ENCODE data around the gene CIAPIN1. TPM values are rescaled to one million over a fixed set of nuclear protein-coding genes. Genes with fewer than 3 reads are reported as not detected.
A peak's percentile ranks its signal among the peaks of the same experiment; 100 is the strongest.

CIAPIN1 gene
- 114 and 134 TPM in 2 replicates for total RNA-seq (2014; rRNA removed; shearing (Covaris generic))

DNA sequence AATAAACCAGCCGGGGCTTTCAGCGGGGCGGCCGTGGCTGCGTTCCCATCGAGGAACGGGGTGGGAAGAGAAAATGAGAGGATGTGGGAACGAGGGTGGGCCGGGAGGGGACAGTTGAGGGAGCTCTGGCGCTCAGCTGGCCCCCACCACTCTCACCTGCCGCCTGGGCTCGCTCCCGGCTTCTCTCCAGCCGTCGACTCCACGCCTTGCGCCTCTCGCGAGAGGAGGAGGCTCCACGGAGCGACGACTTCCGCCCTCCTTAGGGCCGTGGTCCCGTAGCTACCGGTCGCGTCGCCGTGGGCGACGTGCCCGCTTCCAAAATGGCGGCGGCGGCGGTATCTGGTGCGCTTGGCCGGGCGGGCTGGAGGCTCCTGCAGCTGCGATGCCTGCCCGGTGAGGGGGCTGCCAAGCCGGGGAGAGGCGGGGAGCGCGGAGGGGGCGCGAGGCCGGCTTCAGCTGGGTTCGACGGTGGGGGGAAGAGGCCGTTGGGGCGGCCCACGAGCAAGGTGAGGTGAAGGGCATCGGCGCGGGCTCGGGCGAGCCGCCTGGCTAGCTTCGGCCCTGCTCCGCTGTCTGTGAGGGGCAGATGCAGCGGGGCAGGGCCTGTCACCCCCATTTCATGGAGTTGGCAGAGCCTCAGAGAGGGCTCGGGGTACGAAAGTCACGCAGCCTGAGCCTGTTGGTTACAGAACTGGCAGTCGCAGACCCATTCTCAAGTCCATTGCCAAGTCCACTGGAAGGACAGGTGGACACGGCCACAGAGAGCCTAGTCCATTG is at the start of gene CIAPIN1, which contains the start of gene COQ9:
CIAPIN1 (minus strand) TSS at position 200 of the 777 bp plus-strand sequence. CDS start 6,457 bp downstream, outside the sequence.
COQ9 (plus strand) TSS at position 294 of the 777 bp plus-strand sequence; CDS start at position 321, 27 bp downstream.
- peak; percentile 96 for DNase-seq
- peaks cover 3% of the 10 kb centered on the region for H3K36me3 ChIP-seq (replicated peaks; ENCODE audit: control insufficient read depth, insufficient read depth, low read length)

DNA sequence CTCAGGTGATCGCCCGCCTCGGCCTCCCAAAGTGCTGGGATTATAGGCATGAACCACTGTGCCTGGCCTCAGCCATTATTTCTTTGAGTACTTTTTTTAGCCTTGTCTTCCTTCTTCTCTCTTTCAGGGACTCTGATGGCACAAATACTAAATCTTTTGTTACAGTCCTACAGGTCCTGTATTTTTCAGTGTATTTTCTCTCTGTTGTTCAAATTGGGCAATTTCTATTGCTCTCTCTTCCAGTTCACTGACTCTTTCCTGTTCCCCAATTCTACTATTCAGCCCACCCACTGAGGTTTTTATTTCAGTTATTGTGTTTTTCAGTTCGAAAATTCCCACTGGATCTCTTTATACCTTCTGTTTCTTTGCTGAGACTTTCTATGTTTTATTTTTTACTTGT is 46.6 kb upstream of the CIAPIN1 start:
- peak; percentile 5 for DNase-seq
- Histone ChIP-seq H3K27me3 (ENCODE audit: control insufficient read depth, insufficient read depth, low read length) (no peaks in the 10 kb centered on the region), H3K36me3 (replicated peaks; ENCODE audit: control insufficient read depth, insufficient read depth, low read length) (no peaks in the 10 kb centered on the region)

More for the DNA sequence above, at the start of gene CIAPIN1, which contains the start of gene COQ9:
- Histone ChIP-seq H3K4me3 (ENCODE audit: insufficient read depth, low read depth, low read length) (peak within 1 kb of the TSS; percentile 93), H3K27me3 (ENCODE audit: control insufficient read depth, insufficient read depth, low read length) (no peaks in the 10 kb centered on the region)

DNA sequence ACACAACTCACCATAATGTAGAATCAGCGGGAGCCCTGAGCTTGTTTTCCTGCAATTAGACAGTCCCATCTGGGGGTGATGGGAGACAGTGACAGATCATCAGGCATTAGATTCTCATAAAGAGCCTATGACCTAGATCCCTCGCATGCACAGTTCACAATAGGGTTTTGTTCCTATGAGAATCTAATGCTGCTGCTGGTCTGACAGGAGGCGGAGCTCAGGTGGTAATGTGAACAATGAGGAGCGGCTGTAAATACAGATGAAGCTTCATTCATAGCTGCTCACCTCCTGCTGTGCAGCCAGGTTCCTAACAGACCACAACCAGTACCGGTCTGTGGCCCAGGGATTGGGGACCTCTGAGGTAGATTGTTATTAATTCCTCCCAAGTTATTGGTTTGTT is 42.0 kb upstream of the CIAPIN1 start:
- Histone ChIP-seq H3K27me3 (ENCODE audit: control insufficient read depth, insufficient read depth, low read length) (peaks cover 12% of the 10 kb centered on the region), H3K36me3 (replicated peaks; ENCODE audit: control insufficient read depth, insufficient read depth, low read length) (no peaks in the 10 kb centered on the region), H3K4me3 (ENCODE audit: insufficient read depth, low read depth, low read length) (no peak overlapping the region)
- no peak for DNase-seq

More for the DNA sequence above, 46.6 kb upstream of the CIAPIN1 start:
- H3K4me3 ChIP-seq (ENCODE audit: insufficient read depth, low read depth, low read length): no peak overlapping the region

DNA sequence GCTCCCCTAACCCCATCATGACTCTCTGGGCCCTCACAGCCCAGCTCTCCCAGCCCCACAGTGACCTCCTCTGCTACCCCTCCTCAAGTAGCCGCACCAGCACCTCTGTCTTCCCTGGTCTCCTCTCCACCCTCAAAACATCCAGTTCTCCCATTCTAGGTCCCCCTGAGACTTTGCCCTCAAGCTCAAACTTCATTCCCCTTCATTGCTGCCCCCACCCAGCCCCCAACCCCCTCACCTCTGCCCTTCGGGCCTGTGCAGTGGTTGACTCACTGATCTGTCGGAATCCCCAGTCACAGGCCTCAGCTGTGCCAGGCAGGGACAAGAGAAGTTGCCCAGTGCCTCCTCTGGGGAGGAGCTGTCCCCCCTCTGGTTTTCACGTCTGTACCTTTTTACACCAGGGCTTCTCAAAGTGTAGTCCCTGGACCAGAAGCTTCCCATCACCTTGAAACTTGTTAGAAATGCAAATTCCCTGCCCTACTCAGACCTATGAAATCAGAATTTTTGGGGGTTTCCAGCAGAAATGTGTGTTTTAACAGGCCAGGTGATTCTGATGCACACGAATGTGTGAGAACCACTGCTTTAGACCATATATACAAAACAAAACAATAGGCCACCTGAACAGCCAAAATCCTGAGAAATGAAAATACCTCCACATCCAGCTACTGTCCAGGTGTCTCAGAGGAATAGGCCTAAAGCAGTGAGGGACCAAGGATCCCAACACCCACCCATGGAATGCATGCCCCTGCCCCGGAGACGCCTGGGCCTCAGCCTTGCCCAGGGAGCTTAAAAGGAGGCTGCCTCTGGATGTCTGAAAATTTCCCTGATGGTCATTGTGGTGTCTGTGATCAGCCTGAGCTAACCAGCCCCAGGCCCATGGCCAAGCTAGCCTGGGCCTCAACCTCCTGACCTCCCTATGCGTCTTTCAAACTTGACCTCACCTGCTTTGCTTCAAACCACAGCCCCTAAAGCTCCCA is 40.0 kb upstream of the CIAPIN1 start:
- no peak overlapping the region; the same call in 1 of the 2 replicates for H3K4me3 ChIP-seq (ENCODE audit: insufficient read depth, low read depth, low read length)
- peaks cover 12% of the 10 kb centered on the region for H3K27me3 ChIP-seq (ENCODE audit: control insufficient read depth, insufficient read depth, low read length)
- H3K36me3 ChIP-seq (replicated peaks; ENCODE audit: control insufficient read depth, insufficient read depth, low read length): no peaks in the 10 kb centered on the region
- no peak for DNase-seq

DNA sequence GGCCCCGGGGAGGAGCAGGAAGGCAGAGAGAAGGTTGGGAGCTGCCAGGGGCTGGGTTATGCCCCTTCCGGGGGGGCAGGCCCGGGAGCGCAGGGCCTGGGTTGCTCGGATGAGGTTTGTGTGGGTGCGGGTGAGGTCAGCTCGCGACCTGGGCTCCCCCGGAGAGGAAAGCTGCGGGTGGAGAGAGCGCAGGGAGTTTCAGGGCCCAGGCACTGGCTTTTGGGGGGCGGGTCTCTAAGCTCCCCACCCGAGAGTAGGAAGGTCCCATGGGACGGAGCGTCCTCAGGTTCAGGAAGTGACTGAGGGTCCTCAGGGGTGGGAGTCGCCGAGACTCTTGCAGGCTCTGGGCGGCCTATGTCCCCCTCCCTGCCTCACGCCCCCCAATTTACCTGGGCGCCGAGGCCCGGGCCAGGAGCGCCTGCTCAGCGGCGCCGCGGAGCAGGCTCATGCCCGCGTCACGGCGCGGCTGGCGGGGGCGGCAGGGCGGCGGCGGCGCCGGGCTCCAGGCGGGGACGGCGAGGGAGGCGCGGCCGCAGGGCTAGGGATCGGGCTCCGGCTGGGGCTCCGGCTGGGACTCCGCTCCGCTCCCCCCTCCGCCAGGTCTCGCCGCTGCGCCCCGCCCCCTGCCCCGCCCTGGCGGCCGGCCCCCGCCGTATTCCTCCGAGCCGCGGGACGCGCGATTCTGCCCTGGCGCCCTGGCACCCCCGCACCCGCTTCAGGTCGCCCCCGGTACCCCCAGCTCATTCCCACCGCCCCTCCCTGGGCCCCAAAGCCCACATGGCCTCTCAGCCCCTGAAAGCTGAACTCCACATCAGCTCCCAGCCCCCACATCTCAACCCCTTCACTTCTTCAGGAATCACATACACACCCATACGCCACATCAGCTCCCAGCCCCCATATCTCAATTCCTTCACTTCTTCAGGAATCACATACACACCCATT is 39.0 kb upstream of the CIAPIN1 start, which contains the start of gene DOK4:
DOK4 (minus strand) TSS at position 578 of the 942 bp plus-strand sequence. CDS start 6,986 bp downstream, outside the sequence.
- Histone ChIP-seq H3K36me3 (replicated peaks; ENCODE audit: control insufficient read depth, insufficient read depth, low read length) (no peaks in the 10 kb centered on the region), H3K4me3 (ENCODE audit: insufficient read depth, low read depth, low read length) (peak within 1 kb of the TSS; percentile 71), H3K27me3 (ENCODE audit: control insufficient read depth, insufficient read depth, low read length) (peaks cover 12% of the 10 kb centered on the region)
- peak; percentile 100 for DNase-seq

DNA sequence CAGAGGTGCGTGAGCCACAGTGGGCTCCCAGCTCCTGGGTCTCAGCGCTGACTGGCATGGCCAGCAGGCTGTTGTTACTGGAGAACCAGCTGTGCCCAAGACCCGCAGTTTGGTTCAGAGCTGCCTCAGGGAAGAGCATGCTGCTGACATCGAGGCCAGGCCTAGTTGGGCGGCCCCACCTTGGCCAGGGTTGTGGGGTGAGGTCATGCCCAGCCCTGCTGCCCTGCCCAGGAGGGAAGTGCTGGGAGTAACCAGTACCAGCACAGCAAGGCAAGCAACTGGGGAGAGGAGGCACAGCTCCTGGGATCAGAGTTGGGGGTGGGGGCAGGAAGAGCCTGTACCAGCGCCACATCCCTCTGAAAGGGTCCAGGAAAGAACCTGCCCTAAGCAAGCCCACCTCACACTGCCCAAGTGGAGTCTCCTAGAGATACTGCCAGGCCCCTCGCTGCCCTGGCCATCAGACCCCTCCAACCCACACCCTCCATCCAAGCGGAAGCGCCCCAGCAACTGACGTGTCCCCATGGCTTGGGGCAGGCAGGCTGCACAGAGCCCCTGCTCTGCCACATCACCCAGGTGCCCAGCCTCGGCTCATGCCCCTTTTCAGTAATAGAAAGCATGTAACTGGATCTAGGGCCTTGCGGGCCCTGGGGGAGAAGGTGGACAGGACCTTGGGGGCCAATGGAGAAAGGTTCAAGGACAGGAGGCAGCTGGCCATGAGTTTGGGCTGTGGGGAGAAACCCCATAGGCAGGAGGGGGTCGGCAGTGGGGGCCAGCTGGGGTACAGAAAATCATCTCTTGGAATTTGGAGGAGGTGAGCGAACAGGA is 38.1 kb upstream of the CIAPIN1 start:
- H3K36me3 ChIP-seq (replicated peaks; ENCODE audit: control insufficient read depth, insufficient read depth, low read length): no peaks in the 10 kb centered on the region
- peak overlapping the region; percentile 71 for H3K4me3 ChIP-seq (ENCODE audit: insufficient read depth, low read depth, low read length)
- peaks cover 12% of the 10 kb centered on the region for H3K27me3 ChIP-seq (ENCODE audit: control insufficient read depth, insufficient read depth, low read length)
- no peak for DNase-seq

DNA sequence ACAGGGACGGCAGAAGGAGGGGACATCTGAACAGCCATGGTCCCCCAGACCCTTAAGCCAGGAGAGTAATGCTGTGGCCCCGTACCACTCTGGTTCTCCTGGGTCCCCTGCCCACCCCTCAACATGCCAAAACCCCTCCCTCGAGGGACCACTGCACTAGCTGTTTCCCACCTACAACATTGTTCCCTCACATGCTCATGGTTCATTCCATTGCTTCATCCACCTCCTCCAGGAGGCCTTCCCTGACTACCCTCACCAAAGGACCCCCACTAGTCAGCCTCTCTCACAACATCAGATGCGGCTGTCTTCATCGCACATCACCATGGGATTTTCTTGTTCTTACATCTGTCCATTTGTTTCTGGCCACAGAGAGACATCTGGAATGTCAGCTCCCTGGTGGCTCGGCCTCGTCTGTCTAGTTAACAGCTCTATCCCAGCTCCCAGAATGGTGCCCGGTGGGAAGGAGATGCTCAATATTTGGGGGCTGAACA is 37.4 kb upstream of the CIAPIN1 start:
- H3K36me3 ChIP-seq (replicated peaks; ENCODE audit: control insufficient read depth, insufficient read depth, low read length): no peaks in the 10 kb centered on the region
- no peak overlapping the region for H3K4me3 ChIP-seq (ENCODE audit: insufficient read depth, low read depth, low read length)
- H3K27me3 ChIP-seq (ENCODE audit: control insufficient read depth, insufficient read depth, low read length): peaks cover 12% of the 10 kb centered on the region

DNA sequence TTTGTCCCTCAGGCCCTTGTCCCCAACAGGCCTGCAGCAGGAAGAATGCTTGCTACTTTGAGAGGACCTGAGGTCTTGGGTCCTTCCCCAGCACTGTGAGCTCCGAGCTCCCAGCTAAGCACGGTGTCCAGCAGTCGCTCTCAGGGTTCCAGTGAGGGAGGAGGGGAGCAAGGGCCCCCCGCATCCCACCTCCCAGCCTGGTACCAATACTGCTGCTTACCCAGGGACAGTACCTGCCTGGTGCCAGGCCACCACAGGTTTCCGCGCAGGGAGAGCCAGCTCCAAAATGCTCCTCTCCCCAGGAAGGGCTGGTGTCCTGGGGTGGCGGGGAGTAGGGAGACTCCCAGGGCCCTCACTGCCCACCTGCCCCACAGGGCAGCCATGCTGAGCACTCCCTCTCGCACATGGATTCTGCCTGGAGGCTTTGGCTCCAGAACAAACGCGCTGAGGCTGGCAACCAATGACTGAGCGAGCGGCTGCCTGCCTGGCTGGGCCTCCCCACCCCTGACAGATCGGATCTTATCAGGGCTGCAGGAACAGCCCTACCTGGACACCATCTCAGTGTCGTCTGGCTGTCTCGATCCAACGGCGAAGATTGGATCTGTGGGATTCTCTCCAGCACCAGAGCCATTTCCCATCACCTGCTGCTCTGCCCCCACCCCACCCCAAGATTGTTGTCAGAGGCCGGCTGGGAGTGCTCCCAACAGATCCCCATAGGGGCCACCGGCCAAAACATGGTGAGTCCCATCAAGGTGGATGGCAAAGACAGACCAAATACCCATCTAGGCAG is 36.7 kb upstream of the CIAPIN1 start:
- Histone ChIP-seq H3K36me3 (replicated peaks; ENCODE audit: control insufficient read depth, insufficient read depth, low read length) (no peaks in the 10 kb centered on the region), H3K27me3 (ENCODE audit: control insufficient read depth, insufficient read depth, low read length) (peaks cover 18% of the 10 kb centered on the region), H3K4me3 (ENCODE audit: insufficient read depth, low read depth, low read length) (no peak overlapping the region)
- no peak for DNase-seq

More for the DNA sequence above, 37.4 kb upstream of the CIAPIN1 start:
- DNase-seq: no peak

DNA sequence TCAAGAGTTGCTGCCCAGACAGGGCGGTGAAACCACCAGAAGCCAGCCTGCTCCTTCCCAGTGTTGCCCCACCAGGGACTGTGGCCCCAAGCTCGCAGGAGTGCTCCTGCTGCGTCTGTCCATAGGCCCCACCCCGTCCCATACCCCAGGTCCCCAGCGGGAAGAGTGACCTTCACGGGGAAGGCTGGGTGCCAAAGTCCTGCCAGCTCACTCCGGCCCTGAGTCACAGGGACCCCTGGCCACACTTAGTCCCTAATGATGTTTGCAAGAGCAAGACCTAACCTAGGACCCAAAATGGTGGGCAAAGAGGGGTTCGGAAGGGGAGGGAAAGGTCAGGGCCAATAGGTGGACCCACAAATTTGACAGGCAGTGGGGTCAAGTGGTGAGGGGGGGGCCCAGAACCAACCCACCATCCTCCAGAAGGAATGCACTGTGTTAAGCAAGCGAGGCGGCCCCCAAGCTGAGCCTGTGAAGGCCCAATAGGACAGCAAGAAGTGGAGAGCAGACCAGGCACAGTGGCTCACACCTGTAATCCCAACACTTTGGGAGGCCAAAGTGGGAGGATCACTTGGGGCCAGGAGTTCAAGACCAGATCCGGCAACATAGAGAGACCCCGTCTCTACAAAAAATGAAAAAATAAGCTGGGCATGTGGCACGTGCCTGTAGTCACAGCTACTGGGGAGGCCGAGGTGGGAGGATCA is 35.8 kb upstream of the CIAPIN1 start:
- DNase-seq: no peak
- Histone ChIP-seq H3K4me3 (ENCODE audit: insufficient read depth, low read depth, low read length) (no peak overlapping the region), H3K36me3 (replicated peaks; ENCODE audit: control insufficient read depth, insufficient read depth, low read length) (no peaks in the 10 kb centered on the region), H3K27me3 (ENCODE audit: control insufficient read depth, insufficient read depth, low read length) (peaks cover 25% of the 10 kb centered on the region)

DNA sequence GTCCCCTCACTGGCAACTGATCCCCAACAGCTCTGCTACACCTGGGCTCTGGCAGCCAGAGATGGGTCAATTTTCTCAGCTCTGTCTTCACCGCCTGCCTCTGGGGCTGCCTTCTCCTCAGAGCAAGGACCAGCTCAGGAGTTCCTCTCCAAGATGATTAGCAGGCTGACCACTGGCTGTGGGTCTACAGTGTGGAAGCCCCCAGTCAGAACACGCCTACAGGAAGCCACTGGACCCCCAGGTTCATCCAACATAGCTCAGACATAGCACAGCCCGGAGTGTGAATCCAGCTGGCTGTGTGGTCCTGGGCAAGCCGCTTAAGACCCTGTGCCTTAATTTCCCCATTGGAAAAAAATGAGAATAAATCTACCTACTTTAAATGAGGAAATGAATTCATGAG is 34.2 kb upstream of the CIAPIN1 start:
- no peaks in the 10 kb centered on the region for H3K36me3 ChIP-seq (replicated peaks; ENCODE audit: control insufficient read depth, insufficient read depth, low read length)
- no peak for DNase-seq
- no peak overlapping the region for H3K4me3 ChIP-seq (ENCODE audit: insufficient read depth, low read depth, low read length)
- peaks cover 25% of the 10 kb centered on the region for H3K27me3 ChIP-seq (ENCODE audit: control insufficient read depth, insufficient read depth, low read length)

DNA sequence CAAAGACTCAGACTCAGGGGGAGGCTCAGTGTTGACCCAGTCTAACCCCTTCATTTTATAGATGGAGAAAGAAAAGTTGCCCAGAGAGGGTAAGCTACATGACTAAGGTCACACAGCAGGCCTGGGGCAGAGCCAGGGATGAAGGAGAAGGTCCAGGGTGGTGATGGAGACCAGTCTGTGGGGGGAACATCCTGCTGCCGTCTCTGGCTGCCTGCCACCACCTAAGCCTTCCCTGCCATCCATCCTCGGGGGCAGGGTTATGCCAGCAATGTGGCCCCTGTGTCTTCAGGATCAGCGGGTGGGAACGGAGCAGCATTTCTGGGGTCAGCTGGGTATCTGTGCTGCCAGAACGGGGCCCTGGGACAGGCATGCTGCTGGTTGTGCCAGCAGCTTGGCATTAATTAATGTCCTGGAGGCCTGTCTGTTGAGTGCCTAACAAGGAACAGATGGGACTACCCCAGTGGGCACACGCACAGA is 33.6 kb upstream of the CIAPIN1 start:
- Histone ChIP-seq H3K4me3 (ENCODE audit: insufficient read depth, low read depth, low read length) (no peak overlapping the region), H3K27me3 (ENCODE audit: control insufficient read depth, insufficient read depth, low read length) (peaks cover 22% of the 10 kb centered on the region), H3K36me3 (replicated peaks; ENCODE audit: control insufficient read depth, insufficient read depth, low read length) (no peaks in the 10 kb centered on the region)
- no peak for DNase-seq

All from H7 (cell line).